ENCODE results near the gene SLC38A2.

SLC38A2 gene

DNA sequence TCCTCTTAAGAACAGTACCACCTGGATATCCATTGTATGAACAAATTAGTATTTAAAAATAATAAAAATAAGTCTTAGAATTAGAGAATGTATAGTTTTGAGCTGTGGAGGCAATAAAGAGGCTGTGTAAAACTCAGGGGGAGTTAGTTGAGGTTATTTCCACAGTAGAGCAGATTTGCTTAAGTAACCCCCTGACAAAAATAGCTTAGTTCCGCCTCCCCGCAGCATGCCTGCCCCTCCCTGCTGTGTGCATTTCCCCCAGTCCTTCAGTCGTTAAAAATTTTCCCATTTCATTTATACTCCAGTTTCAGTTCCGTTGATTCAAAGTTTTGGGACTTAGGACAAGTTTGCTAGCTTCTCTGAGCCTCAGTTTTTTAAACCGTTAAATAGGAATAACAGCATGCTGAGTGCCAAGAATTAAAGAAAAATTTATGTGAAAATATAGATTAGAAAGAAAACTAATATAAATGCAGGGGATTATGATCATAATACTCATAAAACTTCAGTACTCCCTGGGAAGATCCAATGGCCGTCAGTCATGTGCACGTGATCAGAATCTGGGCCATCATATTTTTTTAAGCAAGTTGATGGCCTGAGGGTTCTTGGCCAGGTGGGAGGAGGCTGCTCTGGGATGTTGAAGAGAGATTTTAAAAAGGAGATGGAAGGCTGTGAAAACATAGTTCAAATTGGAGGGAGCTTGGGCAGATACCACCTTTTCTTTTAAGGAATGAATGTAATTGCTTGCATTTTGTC, 14.5 kb upstream of the SLC38A2 start:
- Mint-ChIP-seq H3K27ac (peak overlapping the region; percentile 7), H3K9me3 (no peaks in the 10 kb centered on the region), H3K4me3 (no peak overlapping the region), H3K4me1 (peaks cover 72% of the 10 kb centered on the region), H3K27me3 (no peaks in the 10 kb centered on the region), H3K36me3 (peaks cover 38% of the 10 kb centered on the region)
- no peak for DNase-seq
- CTCF ChIA-PET: interaction anchor here (0.6 to 1.3 kb wide), 2 partner anchors 9 to 16 kb away, joined by 3 read pairs; no protein-coding TSS in a partner anchor

DNA sequence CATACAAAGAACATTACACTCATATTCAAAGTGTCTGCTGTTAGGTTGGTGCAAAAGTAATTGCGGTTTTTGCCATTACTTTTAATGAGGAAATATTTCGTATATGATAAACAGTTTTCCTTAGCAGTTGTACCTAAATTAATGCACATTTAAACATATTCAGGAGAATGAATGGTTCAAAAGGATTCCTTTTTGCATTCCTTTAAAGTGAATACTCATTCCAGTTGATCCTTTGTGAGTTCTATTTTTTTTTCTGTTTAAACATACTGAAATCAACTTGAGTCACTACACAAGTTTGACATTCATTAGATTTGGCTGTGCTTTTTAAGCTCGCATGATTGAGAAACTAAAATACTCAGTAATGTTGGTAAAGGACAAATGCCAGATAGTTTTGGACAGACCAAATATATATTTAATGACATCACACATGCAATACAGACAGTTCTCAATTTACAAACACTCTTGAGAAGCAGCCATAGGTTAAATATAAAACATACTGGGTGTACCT, 13.8 kb upstream of the SLC38A2 start:
- DNase-seq: no peak
- Mint-ChIP-seq H3K27ac (no peak overlapping the region), H3K4me1 (peaks cover 75% of the 10 kb centered on the region), H3K27me3 (no peaks in the 10 kb centered on the region), H3K9me3 (no peaks in the 10 kb centered on the region), H3K36me3 (peaks cover 34% of the 10 kb centered on the region), H3K4me3 (no peak overlapping the region)
- CTCF ChIA-PET: interaction anchor here (0.6 to 1.3 kb wide), 3 partner anchors 10 to 275 kb away, joined by 3 read pairs; no protein-coding TSS in a partner anchor

DNA sequence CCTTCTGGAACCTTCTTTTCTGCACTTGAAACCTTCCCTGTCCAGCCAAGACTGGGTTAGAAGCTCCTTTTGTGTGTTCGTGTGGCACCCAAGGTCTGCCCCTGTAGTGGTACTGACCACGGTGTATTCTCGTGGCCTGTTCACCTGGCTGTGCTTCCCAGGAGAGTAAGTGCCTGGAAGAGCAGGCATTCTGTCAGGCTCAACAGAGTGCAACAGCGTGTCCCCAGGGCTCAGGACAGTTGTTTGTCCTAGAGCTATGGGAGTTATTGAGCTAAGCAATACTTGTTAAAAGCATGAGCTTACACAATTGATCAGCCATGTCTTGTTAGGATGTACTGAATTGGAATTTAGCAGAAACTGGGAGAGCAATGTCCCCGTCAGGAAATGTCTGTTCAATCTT, 12.9 kb upstream of the SLC38A2 start:
- peaks cover 68% of the 10 kb centered on the region for H3K4me1 Mint-ChIP-seq
- H3K4me3 Mint-ChIP-seq: no peak overlapping the region
- H3K36me3 Mint-ChIP-seq: peaks cover 26% of the 10 kb centered on the region
- CTCF ChIA-PET: interaction anchor here (0.8 kb wide), 1 partner anchor 276 kb away, joined by 3 read pairs; no protein-coding TSS in a partner anchor
- H3K27me3 Mint-ChIP-seq: no peaks in the 10 kb centered on the region
- H3K9me3 Mint-ChIP-seq: no peaks in the 10 kb centered on the region
- no peak overlapping the region for H3K27ac Mint-ChIP-seq
- no peak for DNase-seq

DNA sequence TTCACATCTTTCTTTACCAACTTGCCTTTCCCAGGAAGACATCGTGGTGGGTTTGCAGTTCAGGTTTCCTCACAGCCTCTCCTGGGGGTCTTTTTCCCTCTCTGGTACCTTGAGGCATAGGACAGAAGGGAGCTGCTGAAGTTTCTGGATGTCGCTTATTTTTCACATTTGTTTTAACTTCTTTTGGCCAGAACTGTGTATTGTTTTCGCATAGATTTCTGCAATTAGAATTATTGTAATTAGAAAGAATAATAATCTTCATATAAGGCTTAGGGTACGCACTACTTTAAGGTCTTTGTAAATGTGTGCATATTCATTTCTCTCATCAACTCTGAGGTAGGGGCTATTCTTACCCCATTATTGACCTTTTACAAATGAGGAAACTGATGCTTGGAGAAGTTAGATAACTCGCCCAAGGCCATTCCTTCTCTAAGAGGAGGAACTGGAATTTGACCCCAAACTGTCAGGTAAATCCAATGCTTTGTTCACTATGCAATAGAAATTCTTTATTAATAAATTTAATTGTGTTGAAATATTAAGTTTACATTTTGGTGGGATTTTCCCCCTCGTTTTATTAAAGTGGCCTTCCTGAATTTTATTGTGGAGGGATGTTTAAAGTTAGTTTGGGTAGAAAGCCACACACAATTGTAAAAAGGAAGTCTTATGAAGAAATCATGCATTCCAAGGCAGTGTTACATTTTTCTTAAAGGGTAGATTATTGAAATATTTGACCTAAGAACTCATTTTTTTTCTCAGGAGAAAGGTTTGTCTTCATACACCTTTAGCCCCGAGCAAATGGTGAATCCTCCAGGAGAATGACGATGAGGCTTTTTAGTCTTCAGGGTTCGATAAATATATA, 12.1 kb upstream of the SLC38A2 start:
- peak overlapping the region; percentile 97 for H3K27ac Mint-ChIP-seq
- peaks cover 24% of the 10 kb centered on the region for H3K36me3 Mint-ChIP-seq
- H3K4me1 Mint-ChIP-seq: peaks cover 61% of the 10 kb centered on the region
- peak overlapping the region; percentile 86 for H3K4me3 Mint-ChIP-seq
- H3K9me3 Mint-ChIP-seq: no peaks in the 10 kb centered on the region
- no peak for DNase-seq
- no peaks in the 10 kb centered on the region for H3K27me3 Mint-ChIP-seq
- CTCF ChIA-PET: interaction anchor here (0.8 to 1.6 kb wide), 7 partner anchors 14 to 139 kb away, joined by 3 to 4 read pairs (median 3); no protein-coding TSS in a partner anchor

DNA sequence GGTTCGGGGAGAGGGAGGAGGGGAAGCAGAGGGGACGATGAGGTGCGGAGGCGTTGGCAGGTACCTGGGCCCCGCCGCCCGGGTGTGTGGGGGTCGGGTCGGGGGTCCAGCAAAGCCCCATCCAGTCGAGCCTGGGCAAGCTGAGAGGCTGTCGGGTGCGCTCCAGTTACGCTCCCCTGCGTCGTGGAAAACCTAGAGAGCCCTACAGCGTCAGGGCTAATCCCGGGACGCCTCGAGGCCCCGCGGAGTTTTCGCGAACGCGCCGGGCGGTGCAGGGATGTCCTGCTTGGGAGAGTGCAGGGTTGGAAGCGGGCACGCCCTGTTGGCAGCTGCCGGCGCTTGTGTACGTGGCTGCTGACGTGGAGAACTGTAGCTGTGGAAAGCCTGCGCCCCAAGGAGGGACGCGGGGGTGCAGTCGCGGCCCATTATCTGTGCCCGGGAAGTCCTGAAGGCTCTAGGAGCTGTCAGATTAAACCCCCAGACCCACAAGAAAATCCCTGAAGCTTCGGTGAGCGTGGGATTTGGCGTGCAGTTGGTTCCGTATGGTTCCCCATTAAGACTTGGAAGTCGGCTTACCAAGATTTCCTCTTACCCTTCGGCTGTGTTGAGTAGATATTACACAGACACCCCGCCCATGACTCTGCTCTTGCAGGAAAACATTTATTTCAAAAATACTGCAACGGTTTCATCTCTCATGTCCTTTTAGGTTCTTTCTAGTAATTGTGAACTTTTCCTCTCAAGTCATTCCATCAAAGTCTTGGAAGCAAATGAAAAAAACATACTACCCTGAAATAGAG, 11.3 kb upstream of the SLC38A2 start:
- H3K4me1 Mint-ChIP-seq: peaks cover 56% of the 10 kb centered on the region
- H3K27ac Mint-ChIP-seq: peak overlapping the region; percentile 97
- H3K4me3 Mint-ChIP-seq: peak overlapping the region; percentile 86
- H3K36me3 Mint-ChIP-seq: peaks cover 16% of the 10 kb centered on the region
- CTCF ChIA-PET: interaction anchor here (0.8 to 1.6 kb wide), 7 partner anchors 13 to 140 kb away, joined by 3 to 4 read pairs (median 3); no protein-coding TSS in a partner anchor
- no peaks in the 10 kb centered on the region for H3K27me3 Mint-ChIP-seq
- H3K9me3 Mint-ChIP-seq: no peaks in the 10 kb centered on the region
- DNase-seq: peak; percentile 89

DNA sequence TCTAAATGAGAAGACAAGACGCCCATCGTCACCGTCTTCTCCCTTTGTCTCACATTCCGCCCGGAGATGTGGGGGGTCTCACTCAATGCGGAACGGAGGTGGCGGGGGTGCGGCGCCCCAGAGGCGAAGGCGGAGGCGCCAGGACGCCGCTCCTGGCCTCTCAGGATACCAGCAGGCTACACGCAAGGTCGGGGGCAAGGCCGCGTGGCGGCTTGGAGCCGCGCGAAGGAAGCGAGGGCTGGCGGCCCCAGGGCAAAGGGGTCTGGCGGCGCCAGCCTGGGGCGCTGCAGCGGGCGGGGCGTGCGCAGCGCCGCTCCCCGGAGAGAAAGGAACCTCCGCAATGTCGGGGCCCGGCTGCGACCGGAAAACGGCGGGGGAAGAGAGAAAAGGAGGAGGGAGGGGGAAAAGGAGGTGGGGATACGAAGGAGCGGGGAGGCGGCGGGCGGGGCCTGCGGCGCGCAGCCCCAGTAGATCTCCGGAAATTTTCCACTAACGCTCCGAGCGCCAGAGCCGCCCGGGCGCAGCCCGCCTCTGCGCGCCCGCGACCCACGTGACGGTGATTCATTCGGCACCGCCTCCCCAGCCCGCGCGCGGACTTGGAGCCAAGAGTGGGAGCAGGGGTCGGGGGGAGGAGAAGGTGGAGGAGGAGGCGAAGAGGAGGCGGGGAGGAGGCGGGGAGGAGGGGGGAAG, 10.5 kb upstream of the SLC38A2 start:
- Mint-ChIP-seq H3K36me3 (peaks cover 11% of the 10 kb centered on the region), H3K4me3 (peak overlapping the region; percentile 86), H3K27ac (peak overlapping the region; percentile 97), H3K9me3 (no peaks in the 10 kb centered on the region), H3K4me1 (peaks cover 54% of the 10 kb centered on the region), H3K27me3 (no peaks in the 10 kb centered on the region)
- CTCF ChIA-PET: interaction anchor here (0.9 to 1.6 kb wide), 4 partner anchors 77 to 141 kb away, joined by 3 to 4 read pairs (median 4); no protein-coding TSS in a partner anchor
- DNase-seq: peak; percentile 96

DNA sequence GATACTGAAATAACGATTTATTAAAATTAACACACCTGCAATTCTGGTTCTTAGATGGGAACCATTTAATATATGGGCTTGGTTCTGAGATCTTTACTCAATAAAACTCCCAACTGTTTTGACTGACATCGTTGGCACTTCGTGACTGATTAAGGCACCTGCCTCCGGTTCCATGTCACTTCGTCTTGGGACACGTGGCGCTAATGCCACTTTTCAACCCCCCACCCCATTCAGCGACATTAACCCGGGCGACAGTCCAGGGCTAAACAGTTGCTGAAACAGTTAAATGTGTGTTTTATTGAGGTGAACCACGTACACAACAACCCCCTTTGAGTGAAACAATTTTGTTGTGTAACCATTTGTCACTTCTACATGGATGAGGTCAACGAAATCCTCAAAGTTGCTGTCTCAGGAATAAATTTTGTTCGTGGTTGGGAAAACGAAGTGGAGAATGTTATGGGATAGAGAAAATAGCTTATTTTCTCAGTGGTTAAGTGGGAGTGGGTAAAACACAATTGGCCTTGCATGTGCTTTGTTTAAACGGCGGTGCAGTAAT, 9.9 kb upstream of the SLC38A2 start:
- H3K4me1 Mint-ChIP-seq: peaks cover 49% of the 10 kb centered on the region
- no peak for DNase-seq
- peak overlapping the region; percentile 86 for H3K4me3 Mint-ChIP-seq
- H3K36me3 Mint-ChIP-seq: peaks cover 8% of the 10 kb centered on the region
- H3K9me3 Mint-ChIP-seq: no peaks in the 10 kb centered on the region
- peak overlapping the region; percentile 97 for H3K27ac Mint-ChIP-seq
- H3K27me3 Mint-ChIP-seq: no peaks in the 10 kb centered on the region
- CTCF ChIA-PET: no interaction called here

DNA sequence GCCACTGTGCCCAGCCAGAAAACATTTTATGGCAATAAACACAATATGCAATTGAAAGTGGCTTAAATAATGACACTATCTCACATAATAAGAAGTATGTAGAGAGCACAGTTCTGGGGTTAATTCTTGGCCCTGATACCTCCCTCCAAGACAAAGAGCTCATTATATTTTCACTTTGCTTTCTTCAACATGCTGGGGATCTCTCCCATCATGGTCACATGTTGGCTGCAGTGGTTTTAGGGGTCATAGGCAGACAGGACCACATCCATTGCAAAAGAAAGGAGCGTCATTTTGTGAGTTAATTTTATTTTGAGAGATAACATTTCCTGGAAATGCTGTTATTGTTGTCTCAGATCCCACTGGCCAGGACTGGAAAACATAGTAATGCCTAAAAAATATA, 8.3 kb upstream of the SLC38A2 start:
- no peak overlapping the region for H3K4me3 Mint-ChIP-seq

DNA sequence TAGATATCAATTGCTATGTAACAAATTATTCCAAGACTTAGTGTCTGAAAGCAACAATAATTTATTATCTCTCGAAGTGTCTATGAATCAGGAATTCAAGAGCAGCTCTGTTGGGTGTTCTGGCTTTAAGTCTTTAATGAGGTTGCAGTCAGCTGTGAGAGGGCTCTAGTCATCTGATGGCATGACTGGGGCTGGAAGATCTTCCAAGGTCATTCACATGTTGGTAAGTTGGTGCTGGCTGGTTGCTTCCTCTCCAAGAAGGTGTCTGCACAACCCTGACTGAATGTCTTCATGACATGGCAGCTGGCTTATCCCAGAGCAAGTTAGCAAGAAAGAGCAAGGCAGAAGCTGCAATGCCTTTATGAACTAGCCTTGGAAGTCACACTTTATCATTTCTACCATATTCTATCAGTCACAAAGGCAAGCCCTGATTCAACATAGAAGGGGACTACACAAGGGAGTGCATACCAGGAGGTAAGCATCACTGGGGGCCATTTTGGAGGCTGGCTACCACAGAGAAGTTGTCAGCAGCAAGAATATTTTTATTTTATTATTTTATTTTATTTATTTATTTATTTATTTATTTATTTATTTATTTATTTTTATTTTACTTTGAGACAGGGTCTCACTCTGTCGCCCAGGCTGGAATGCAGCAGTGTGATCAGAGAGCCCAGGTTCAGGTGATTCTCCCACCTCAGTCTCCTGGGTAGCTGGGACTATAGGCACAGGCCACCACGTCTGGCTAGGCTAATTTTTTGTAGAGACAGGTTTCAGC, 7.6 kb upstream of the SLC38A2 start:
- no peak for DNase-seq
- Mint-ChIP-seq H3K9me3 (no peaks in the 10 kb centered on the region), H3K4me3 (no peak overlapping the region), H3K36me3 (peaks cover 12% of the 10 kb centered on the region), H3K27me3 (no peaks in the 10 kb centered on the region), H3K27ac (no peak overlapping the region), H3K4me1 (peaks cover 37% of the 10 kb centered on the region)
- CTCF ChIA-PET: no interaction called here

More for the DNA sequence above, 8.3 kb upstream of the SLC38A2 start:
- CTCF ChIA-PET: no interaction called here
- Mint-ChIP-seq H3K9me3 (no peaks in the 10 kb centered on the region), H3K36me3 (peaks cover 12% of the 10 kb centered on the region), H3K27me3 (no peaks in the 10 kb centered on the region), H3K4me1 (peaks cover 42% of the 10 kb centered on the region), H3K27ac (no peak overlapping the region)
- DNase-seq: no peak

DNA sequence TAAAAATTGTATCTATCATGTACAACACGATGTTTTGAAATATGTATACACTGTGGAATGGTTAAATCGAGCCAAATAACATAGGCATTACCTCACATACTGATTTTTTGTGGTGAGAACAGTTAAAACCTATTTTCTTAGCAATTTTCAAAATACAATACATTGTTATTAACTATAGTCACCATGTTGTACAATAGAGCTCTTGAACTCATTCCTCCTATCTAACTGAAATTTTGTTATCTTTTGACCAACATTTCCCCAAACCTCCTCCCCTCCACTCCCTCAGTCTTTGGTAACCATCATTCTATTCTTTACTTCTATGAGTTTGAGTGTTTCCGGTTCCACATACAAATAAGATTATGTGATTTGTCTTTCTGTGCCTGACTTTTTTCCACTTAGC, 6.8 kb upstream of the SLC38A2 start:
- H3K27me3 Mint-ChIP-seq: no peaks in the 10 kb centered on the region

DNA sequence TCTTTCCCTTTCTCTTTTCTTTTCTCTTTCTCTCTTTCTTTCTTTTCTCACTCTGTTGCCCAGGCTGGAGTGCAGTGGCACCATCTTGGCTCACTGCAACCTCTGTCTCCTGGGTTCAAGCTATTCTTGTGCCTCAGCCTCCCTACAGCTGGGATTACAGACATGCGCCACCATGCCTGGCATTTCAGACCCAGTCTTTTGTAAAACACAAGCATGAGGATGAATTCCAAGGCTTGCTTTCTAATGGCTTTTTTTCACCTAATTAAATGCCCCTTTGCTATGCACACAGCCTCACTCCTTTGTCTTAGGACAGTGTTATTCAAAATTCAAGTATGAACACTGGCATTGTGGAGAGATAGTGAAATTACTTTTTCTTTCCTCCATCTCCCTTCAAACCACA, 6.0 kb upstream of the SLC38A2 start:
- CTCF ChIA-PET: no interaction called here
- no peaks in the 10 kb centered on the region for H3K27me3 Mint-ChIP-seq
- H3K36me3 Mint-ChIP-seq: peaks cover 11% of the 10 kb centered on the region
- no peak for DNase-seq
- H3K4me1 Mint-ChIP-seq: peaks cover 41% of the 10 kb centered on the region
- H3K27ac Mint-ChIP-seq: no peak overlapping the region
- no peak overlapping the region for H3K4me3 Mint-ChIP-seq
- no peaks in the 10 kb centered on the region for H3K9me3 Mint-ChIP-seq

More for the DNA sequence above, 6.8 kb upstream of the SLC38A2 start:
- no peak for DNase-seq
- peaks cover 11% of the 10 kb centered on the region for H3K36me3 Mint-ChIP-seq
- H3K4me1 Mint-ChIP-seq: peaks cover 38% of the 10 kb centered on the region
- CTCF ChIA-PET: no interaction called here
- H3K9me3 Mint-ChIP-seq: no peaks in the 10 kb centered on the region
- H3K4me3 Mint-ChIP-seq: no peak overlapping the region
- no peak overlapping the region for H3K27ac Mint-ChIP-seq

DNA sequence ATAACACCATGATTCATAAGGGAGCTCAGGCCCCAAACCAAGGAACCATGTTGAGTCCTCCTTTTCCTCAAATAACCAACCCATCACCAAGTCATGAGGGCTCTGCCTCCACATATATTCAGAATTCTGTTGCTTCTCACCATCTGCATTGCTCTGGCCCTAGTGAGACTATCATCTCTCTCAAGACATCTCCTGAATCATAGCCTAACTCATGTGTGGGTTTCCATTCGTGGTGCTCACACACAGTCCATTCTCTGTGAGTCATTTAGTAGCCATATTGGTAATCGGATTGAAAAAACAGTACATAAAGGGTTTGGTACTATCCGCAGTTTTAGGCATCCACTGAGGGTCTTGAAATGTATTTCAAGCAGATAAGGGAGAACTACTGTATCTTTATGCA, 5.1 kb upstream of the SLC38A2 start:
- no peak overlapping the region for H3K27ac Mint-ChIP-seq
- H3K9me3 Mint-ChIP-seq: no peaks in the 10 kb centered on the region
- H3K4me3 Mint-ChIP-seq: no peak overlapping the region
- no peaks in the 10 kb centered on the region for H3K27me3 Mint-ChIP-seq
- DNase-seq: no peak
- CTCF ChIA-PET: no interaction called here
- peaks cover 43% of the 10 kb centered on the region for H3K4me1 Mint-ChIP-seq
- peaks cover 11% of the 10 kb centered on the region for H3K36me3 Mint-ChIP-seq

All from activated naive CD4-positive, alpha-beta T cell treated with anti-CD3 and anti-CD28 coated beads, Interleukin-2, amount 10 ng/mL, durations not matched to agents 7 days and 5 days (primary cell).